Measurements from ENCODE around the gene SYTL1.

Gene SYTL1

DNA sequence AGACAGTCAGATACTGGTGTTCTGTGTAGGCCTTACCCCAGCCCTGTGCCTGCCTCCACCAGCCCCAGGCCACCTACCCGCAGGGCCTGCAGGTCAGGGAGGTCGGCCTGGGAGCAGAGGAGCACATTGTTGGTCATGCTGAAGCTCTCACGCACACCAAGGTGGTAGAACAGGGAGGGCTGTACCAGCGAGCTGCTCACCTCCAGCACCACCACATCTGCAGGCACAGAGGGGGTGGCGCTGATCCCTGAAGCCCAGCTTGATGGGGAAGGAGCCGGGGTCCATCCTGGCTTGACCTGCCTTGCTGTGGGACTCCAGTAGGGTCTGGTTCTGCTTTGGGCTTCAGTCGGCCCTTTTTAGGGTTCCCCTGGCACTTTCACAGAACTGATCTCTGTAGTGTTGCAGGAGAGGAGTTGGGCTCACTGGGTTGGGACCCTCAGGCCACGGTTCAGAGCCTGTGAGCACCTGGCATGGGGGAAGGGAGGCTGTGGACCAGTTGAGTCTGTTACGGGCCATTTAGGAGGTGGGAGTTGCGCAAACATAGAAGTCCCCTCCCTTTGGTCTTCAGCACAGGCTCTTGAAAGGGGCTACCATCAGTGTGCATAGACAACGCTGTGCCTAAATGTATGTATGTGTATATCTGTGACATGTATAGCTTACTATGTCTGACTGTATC lies 23.0 kb downstream of the SYTL1 start:
- no peak for DNase-seq (ENCODE audit: low spot score)

DNA sequence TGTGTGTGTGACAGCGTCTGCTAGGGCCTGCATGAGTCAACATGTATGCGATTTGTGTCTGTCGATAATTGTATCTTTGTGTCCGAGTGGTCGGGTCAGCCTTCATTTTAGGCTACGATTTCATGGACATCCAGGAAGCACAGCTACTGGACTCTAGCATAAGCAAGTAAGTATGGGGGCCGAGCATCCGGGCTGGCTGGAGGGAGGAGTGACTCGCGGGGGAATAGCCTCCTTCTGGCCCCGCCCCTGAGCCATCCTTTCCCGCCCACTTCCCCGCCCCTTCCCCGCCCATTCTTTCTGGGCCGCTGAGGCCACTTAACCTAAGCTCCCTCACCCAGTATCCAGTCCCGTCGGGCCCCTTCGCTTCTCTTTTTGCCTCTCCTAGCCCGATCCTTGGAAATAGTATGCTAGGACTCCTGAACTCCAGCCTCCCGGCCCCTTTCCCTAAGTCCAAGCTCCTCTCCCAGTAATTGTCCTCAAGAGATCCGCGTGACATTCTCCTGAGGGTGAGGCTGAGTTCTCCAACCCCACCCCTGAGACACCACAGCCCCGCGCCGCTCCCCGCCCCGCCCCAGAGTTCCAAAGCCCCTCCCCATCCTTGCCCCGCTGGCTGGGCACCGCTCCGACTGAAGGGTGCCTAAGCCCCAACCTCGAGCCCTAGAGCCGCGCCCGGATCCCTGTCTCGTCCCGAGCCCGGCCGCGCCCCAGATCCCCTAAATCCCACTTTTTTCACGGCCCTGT lies 23.7 kb downstream of the SYTL1 start:
- peak; percentile 77 for DNase-seq (ENCODE audit: low spot score)

DNA sequence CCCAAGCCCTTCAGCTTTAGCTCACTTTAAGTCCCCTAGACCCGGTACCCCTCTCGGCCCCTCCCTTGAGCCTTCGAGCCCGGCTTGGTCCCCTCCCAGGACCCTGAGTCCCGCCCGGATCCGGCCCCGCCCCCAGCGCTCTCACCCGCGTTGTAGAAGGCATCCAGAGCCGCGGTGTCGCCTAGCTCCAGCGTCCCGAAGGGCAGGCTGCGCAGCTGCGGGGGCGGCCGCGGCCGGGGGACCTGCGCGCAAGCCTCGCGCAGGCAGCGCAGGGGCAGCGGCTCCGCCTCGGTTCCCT lies 24.2 kb downstream of the SYTL1 start:
- DNase-seq (ENCODE audit: low spot score): peak; percentile 65

DNA sequence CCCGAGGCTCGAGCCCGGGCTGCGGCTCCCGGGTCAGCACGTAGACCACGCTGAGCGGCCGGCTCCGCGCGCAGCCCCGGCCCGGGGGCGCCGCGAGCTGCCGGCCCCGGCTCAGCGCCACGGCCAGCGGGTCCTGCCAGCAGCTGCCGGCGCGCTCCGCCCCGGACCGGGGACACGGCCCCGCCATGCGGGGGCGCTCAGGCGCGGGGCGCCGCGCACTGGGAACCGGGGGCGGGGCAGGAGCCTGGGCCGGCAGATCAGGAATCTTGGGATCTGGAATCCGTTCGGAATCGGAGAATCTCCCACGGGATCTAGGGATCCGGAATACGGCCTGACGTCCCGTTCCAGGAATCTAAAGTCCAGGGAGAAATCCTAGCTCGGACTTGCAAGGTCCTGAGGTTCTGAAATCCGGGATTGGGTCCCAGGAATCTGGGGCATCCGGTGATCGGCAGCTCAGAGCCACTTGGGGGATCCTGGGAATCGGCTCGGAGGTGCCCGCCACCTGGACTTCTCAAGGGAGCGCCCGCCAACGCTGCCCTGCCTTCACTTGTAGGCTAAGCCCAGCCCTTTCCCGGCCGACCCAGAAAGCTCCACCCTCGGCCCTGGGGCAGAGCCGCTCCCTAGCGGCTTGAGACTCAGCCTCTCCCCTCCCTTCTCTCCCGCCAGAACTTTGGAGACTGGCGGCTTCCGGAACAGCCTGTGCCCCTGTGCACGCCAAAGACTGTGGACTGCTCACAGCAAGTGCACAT lies 24.8 kb downstream of the SYTL1 start, which contains the start of gene MAP3K6:
Gene MAP3K6, minus strand, starts transcription at position 551 of the 749 bp plus-strand sequence. Its CDS starts 364 bp downstream, at position 187.
- DNase-seq (ENCODE audit: low spot score): no peak

DNA sequence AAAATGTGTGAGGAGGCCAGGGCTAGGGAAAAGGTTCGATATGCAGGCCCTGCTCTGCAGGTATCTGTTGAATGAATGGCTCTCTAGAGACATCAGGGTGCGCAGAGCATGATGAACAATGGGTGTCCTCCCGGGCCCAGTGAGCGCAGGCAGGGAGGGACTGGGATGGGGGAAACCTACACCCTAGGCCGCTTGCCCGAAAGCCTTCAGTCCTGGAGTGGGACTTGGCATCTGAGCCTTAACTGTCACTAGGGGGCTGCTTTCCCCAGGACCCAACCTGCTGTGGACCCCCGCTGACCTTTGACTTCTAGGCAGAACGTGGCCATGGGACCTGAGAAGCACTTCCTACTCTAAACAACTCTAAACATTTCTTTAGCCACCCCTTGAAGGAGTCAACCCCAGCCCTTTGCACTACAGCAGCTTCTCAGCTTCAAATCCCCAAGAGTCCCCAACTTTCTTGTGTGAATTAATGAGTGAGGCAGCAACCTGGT lies 25.4 kb downstream of the SYTL1 start:
- no peak for DNase-seq (ENCODE audit: low spot score)

DNA sequence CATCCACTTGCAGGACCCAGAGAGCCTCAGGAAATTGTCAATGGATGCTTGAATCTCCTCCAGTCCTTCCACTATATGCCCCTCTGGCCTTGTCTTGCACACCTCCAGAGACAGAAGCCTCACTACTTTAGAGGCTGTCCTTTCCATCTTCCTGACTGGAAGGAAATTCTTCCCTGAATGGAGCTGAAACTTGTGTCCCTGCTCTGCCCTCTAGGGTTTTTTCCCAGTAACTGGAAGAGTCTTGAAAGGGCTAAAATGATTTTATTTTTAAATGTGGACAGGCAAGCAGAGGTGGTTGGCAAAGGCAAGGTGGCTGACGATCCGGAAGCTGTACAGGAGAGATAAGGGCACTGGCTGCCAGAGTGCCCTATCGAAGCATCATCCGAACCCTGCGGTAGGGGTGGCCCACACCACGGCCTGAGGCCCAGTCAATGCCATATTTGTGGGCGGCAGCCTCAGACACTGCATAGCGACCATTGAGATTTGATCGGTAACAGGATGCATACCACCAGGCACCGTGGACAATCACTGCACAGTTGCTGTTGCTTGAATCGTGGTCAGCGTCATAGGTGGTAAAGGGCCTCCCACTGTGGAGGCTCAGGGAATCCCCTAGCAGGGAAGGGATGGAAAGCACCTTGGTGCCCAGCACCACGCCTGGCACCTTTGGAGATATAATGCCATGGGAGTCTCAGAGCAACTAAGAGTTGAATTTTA lies 27.2 kb downstream of the SYTL1 start:
- no peak for DNase-seq (ENCODE audit: low spot score)

DNA sequence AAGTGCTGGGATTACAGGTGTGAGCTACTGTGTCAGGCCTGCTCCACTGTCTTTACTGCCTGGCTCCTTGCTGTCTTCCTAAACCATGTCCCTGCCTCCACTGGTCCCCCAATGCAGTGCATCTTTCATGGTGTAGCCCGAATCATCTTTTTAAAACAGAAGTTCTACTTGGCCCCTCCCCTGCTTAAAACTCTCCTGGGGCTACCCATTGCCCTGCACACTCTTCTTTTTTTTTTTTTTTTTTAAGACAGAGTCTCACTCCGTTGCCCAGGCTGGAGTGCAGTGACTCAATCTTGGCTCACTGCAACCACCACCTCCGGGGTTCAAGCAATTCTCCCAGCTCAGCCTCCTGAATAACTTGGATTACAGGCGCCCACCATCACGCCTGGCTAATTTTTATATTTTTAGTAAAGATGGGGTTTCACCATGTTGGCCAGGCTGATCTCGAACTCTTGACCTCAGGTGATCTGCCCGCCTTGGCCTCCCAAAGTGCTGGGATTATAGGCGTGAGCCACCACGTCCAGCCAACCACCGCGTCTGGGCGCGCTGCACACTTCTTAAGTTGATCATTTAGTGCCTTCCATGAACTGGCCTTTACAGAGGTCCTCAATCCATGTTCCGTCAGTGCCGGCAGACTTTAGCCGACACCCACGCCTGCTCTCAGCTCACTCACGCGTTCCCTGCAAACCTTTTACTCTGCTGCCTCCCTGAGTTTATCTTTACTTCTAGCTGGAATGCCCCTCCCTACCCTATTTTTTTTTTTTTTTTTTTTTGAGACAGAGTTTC lies 30.4 kb downstream of the SYTL1 start:
- no peak for DNase-seq (ENCODE audit: low spot score)

DNA sequence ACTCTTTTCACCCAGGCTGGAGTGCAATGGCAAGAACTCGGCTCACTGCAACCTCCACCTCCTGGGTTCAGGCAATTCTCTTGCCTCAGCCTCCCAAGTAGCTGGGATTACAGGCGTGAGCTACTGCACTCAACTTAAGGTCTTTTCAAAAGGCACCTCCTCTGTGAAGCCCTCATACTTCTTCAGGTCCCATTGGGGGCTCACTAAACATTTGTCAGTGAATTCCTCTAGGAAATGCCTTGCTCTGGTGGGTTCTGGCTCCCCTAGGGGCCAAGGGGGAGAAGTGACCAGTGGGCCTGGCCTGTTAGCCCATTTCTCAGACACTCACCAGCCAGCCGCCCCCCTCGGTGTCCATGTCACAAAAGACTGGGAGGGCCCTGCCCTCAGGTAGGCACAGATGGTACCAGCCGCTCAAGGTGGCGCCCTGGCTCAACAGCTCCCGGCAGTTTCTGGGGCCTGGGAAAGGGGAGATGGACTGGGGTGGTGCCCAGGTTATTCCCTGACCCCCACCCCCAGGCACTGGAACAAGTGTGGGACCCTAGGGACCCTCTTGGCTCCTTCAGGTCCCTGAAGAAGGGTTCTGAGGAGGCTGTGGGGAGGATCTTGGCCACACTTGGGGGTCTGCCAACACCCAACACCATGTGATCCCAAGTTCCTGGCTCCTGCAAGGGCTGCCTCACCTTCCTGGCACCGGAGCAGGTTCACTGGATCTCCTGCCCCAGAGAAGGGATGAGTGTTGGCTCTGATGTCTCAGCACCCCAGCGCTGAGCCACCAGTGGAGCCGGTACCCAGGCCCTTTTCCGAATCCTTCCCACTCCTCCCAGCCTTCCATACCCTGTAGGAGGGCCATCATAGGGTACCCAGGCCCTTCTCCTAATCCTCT lies 31.2 kb downstream of the SYTL1 start:
- no peak for DNase-seq (ENCODE audit: low spot score)

DNA sequence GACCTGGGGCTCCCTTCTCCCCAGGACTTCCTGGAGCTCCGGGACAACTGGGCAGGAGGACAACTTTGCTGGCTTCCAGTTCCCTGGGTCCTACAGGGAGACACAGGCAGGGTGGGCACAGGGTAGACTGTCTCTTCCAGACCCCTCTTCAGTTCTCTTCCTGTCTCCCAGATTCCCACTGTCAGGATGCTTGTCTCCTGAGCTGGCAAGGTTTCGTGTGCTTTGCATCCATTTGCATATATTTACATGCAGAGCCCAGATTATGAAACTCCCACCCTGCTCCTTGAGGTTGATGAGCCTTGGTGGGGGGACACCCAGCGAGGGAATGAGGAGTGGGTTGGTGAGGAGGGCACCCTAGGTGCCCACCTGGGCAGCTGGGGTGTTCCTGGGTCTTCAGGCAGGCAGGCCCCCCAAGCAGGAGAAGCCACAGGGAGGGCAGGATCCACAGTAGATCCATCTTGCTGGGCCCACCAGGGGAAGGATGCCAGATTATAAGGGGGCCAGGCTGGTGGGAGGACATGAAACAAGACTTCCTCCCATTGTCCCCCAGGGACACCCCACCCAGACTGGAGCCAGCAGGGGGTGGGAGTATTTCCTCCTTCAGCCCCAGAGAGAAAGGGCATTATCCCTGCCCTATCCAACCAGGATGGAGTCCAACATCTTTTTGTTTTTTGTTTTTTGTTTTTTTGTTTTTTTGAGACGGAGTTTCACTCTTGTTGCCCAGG lies 32.7 kb downstream of the SYTL1 start, which contains the start of gene FCN3:
Gene FCN3, minus strand, starts transcription at position 463 of the 725 bp plus-strand sequence. Its CDS starts 6 bp downstream, at position 457.
- no peak for DNase-seq (ENCODE audit: low spot score)

DNA sequence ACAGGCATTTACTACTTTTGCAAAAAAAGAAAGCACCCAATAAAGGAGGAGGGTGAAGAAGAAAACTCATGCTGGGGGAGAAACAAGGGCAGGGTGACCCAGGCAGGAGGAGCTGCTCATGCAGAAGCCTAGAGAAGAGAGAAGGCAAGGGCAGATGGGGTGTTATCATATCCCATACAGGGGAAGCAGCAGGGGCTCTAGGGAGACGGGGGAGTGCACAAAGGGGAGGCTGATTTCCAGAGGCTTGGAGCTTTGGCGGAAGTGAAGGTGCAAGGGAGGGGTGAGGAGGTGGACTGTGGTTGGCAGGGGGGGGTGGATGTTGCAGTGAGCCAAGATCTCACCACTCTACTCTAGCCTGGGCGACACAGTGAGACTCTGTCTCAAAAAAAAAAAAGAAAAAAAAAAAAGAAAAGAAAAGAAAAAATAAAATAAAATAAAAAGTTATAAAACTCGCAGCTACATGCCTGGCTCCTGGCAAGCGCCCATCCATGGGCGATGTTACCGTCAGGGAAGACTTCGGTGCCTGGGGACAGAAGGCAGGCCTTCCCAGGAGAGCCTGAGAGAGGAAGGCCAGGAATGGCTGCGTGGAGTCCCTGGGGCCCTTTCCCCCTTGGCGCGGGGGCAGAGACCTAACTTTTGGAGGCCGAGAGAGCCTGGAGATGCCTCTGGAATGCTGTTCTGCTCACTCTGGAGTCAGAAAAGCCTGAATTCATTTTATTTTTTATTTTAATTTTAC lies 36.1 kb downstream of the SYTL1 start:
- DNase-seq (ENCODE audit: low spot score): no peak

DNA sequence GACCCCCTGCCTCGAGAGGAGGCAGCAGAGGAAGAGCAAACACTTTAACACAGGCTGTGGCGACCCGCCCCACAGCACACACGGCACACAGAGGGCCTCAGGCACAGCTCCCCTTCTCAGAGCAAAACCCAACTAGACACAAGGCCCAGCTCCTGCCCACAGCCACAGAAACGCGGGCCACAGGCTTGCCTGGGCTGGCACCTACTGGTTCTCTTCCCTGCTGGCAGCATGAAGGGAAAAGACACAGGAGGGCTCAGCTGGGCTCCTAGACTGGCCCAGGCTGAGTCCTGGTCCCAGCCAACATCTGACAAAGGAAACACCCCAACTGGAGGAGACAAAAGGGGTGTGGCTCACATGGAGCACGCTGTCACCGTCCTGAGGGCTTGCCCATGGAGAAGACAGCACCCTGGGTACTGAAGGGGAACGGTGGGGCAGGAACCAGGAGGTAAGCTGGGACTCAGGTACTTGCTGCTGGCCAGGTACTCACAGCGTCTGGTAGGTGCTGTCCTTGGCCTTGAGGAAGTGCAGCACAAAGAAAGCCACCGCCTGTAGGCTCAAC lies 37.8 kb downstream of the SYTL1 start:
- no peak for DNase-seq (ENCODE audit: low spot score)

DNA sequence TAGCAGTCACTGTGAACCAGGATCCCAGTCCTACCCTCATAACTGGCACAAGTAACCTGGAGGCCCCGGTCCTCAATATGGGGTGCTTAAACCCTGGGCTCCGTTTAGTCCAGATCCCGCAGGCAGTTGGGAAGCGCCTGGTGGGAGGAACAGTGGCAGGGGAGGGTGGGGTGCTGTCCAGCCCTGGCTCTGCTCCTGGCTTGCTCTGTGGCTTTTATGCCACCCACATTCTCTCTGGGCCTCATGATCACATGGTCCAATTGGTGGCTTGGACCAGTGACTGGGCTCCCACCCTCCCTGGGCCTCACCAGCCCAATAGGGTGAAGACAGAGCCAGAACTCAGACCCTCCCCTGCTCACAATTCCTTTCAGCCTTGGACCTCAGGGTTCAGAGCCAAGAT lies 38.4 kb downstream of the SYTL1 start:
- no peak for DNase-seq (ENCODE audit: low spot score)

DNA sequence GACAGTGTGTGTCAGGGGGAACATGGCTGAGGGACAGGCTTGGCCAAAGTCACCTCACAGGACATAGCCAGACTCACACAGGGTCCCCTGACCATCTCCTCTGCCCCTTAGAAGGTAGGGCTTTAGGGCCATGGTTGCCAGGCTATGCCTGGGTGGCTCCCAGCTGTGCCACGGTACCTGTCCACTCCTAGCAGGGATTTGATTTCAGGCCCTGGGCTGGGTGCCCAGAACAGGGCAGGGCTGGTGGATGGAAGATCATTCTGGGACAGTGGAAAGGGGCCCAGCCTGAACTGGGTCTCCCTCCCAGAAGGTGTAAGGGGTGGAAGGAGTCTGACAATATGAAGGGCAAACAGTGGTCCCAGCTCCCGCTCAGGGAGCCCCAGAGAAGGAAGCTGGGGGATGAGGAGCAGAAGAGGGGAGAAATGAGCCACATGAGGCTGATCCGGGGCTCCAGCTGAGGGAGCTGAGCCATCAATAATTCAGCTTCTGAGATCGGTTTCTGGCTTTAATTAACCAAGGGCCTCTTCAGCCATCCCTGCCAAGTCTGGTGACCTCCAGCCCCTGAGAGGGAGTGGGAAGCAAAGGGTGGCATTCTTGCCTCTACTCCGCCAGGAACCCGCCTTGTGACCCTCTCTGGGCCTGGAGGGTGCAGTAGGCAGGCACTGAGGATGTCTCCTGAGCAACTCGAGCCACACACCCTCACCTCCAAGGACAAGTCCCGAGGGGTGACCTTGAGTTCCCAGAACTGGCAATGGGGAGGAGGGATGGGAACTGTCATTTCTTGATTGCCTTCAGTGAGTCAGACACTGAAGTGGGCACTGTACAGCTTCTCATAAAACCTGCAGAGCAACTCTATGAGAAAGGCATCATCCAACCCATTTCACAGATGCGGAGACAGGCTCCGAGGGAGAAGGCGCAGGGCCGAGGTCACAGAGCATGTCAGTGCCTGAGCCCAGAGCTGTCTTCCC lies 39.2 kb downstream of the SYTL1 start:
- DNase-seq (ENCODE audit: low spot score): no peak

DNA sequence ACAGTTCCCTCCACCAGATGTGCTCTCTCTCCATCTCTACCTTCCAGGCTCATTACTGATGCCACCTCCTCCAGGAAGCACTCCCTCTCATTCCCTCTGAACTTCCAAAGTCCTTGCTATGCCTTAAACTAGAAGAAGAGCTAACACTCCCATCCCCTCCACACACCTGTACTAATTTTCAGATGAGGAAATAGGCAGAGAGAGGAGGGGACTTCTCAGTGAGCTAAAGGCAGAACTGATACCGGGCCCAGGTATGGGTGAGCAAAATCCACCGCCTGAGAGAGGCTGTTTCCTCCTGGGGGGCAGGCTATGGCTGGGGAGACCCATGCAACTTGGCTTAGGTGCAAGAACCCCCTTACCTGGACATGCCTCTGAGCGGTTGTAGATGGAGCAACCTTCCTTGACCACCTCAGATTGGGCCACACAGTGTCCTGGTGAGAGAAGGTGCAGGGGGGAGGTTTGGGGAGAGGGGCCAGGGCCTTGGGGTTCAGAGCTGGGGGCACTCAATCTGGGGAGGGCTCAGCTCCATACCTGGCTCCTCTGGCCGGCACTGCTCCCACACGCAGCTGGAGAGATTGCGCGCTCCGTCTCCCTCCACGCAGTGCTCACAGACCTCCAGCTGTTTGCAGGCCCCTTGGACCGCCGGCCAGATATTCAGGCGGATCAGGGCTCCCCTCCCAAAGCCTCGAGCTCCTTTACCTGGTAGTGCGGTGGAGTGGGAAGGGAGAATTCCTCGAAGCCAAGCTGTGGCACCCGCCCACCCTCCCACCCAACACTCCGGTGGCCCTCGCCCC lies 40.3 kb downstream of the SYTL1 start:
- DNase-seq (ENCODE audit: low spot score): no peak

DNA sequence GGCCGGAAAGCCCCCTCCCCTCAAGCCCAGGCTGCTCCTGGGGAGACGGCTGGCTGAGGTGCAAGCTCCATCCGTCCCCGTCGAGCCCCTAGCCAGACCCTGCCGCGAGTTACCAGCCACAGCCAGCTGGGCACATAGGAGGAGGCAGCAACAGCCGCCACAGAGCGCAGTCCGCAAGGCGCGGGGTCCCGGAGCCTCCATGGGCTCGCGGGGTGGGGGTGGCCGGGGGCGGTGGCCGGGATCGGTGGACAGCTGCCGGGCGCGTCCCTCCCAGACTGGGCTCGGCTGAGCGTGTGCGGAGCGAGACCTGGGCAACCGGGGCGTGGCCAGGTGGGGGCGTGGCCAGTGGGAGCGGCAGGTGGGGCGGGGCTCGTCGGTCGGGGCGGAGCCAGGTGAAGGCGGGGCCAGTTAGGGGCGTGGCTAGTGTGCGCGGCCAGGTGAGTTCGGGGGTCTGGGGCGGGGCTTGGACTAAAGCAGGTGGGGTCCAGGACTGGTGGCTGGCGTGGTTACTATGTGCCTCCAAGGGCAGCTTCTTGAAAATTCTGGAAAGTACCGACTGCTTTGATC lies 41.3 kb downstream of the SYTL1 start, which contains the start of gene CD164L2:
Gene CD164L2, minus strand, starts transcription at position 295 of the 567 bp plus-strand sequence. Its CDS starts 94 bp downstream, at position 201.
- DNase-seq (ENCODE audit: low spot score): peak; percentile 31

DNA sequence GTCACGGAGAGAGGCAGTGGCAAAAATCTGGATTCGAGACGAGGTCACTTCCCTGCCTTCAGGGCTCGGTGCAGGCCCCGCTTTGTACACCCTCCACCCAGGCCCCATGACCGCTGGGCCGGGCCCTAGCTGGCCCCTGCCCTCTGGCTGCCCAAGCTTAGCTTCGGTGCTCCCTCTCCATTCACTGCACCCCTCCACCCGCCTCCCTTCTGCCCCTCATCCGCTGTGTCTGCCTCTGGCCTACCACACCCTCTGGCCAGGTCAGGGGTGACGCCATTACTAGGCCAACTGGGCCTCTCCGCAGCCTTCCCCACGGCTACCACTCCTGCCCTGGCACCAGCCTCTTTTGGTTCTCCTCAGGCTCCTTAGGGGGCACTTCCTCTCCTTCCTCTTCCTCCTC lies 41.8 kb downstream of the SYTL1 start:
- DNase-seq (ENCODE audit: low spot score): no peak

All from CD4-positive, alpha-beta T cell treated with Interleukin-6 at 100 ng/mL for 8 hours (primary cell).